SK-N-MC (cell line): ENCODE results near the gene CASP3.
"Not testable (repeated sequence)": the region's sequence is repeated elsewhere in the genome, so short reads cannot be mapped to it uniquely, and the experiment has no call there.

Source experiments
- DNase-seq: peaks from one replicate; pipeline ENCODE4 v3.0.0-alpha.2; 2011; ENCODE audit warnings: low read depth, low spot score
- H3K27ac ChIP-seq: fragments of 200-600 bp; sonication (generic); 2 replicates; pipeline ENCODE4 v1.5.1; 2016; ENCODE audit warnings: mixed run types
- H3K36me3 ChIP-seq: fragments of 200-600 bp; sonication (generic); 2 replicates; pipeline ENCODE4 v1.6.1; 2017; ENCODE audit warnings: antibody characterized with exemption, low read length, mixed read lengths; ENCODE audit not compliant: insufficient read depth
- H3K4me3 ChIP-seq: fragments of 200-600 bp; sonication (generic); 2 replicates; pipeline ENCODE4 v1.5.1; 2016
- H3K9ac ChIP-seq: fragments of 200-600 bp; sonication (generic); 2 replicates; pipeline ENCODE4 v1.8.0; 2017; ENCODE audit warnings: mixed run types, mixed read lengths; ENCODE audit not compliant: insufficient read length
- H3K9me3 ChIP-seq: fragments of 200-600 bp; sonication (generic); 2 replicates; pipeline ENCODE4 v1.6.1; 2017; ENCODE audit warnings: low read depth, mild to moderate bottlenecking, antibody characterized with exemption, low read length, moderate library complexity, mixed read lengths
- EZH2 ChIP-seq: fragments of 200-600 bp; sonication (generic); IDR thresholded peaks from one replicate; pipeline ENCODE4 v1.6.1; 2017; ENCODE audit warnings: antibody characterized with exemption
- FOXP2 ChIP-seq: optimal IDR thresholded peaks from 2 replicates; pipeline ENCODE3; 2011; ENCODE audit warnings: mild to moderate bottlenecking, moderate library complexity; ENCODE audit not compliant: insufficient read depth; ENCODE audit errors: extremely low read length, control extremely low read depth
- POLR2AphosphoS5 ChIP-seq: IDR thresholded peaks from 2 replicates; pipeline ENCODE4 v1.6.1; 2012; ENCODE audit warnings: mild to moderate bottlenecking, low read depth, low read length, borderline replicate concordance

Gene CASP3

GRCh38 chr4:184616633-184617551, 32.4 kb downstream of the CASP3 start:
- no peak overlapping the region for H3K9ac ChIP-seq
- TF ChIP-seq EZH2 (no peak), POLR2AphosphoS5 (no peak), FOXP2 (no peak)
- H3K27ac ChIP-seq: no peak overlapping the region
- DNase-seq: no peak
- H3K9me3 ChIP-seq: no peaks in the 10 kb centered on the region
- no peak overlapping the region for H3K4me3 ChIP-seq
- no peaks in the 10 kb centered on the region for H3K36me3 ChIP-seq

GRCh38 chr4:184616168-184616567, 33.1 kb downstream of the CASP3 start:
- not testable (repeated sequence) for H3K4me3 ChIP-seq, H3K27ac ChIP-seq, DNase-seq, H3K9ac ChIP-seq, H3K9me3 ChIP-seq, H3K36me3 ChIP-seq

GRCh38 chr4:184614509-184614908, 34.7 kb downstream of the CASP3 start:
- Histone ChIP-seq H3K27ac (no peak overlapping the region), H3K9me3 (no peaks in the 10 kb centered on the region), H3K4me3 (no peak overlapping the region), H3K9ac (no peak overlapping the region), H3K36me3 (no peaks in the 10 kb centered on the region)
- no peak for TF ChIP-seq EZH2
- no peak for TF ChIP-seq FOXP2
- no peak for TF ChIP-seq POLR2AphosphoS5
- no peak for DNase-seq

GRCh38 chr4:184613405-184613804, 35.8 kb downstream of the CASP3 start:
- DNase-seq: no peak
- Histone ChIP-seq H3K9ac (no peak overlapping the region), H3K27ac (no peak overlapping the region), H3K9me3 (no peaks in the 10 kb centered on the region), H3K4me3 (no peak overlapping the region), H3K36me3 (no peaks in the 10 kb centered on the region)
- no peak for TF ChIP-seq FOXP2

- DNase-seq: no peak
- Histone ChIP-seq H3K4me3 (no peak overlapping the region), H3K27ac (no peak overlapping the region), H3K9me3 (no peaks in the 10 kb centered on the region), H3K9ac (no peak overlapping the region), H3K36me3 (no peaks in the 10 kb centered on the region)
- no peak for TF ChIP-seq POLR2AphosphoS5
- TF ChIP-seq EZH2: no peak
- no peak for TF ChIP-seq FOXP2
Observed at GRCh38 chr4:184612074-184612473, 37.2 kb downstream of the CASP3 start.

- not testable (repeated sequence) for DNase-seq, H3K36me3 ChIP-seq, H3K9ac ChIP-seq
Observed at GRCh38 chr4:184607429-184607828, 41.8 kb downstream of the CASP3 start.

GRCh38 chr4:184602857-184603256, 46.4 kb downstream of the CASP3 start:
- not testable (repeated sequence) for H3K27ac ChIP-seq, H3K9me3 ChIP-seq, H3K36me3 ChIP-seq, DNase-seq, H3K9ac ChIP-seq, H3K4me3 ChIP-seq

More at GRCh38 chr4:184607429-184607828, 41.8 kb downstream of the CASP3 start:
- H3K4me3 ChIP-seq, H3K9me3 ChIP-seq, H3K27ac ChIP-seq: not testable (repeated sequence)

GRCh38 chr4:184600982-184601381, 48.3 kb downstream of the CASP3 start:
- H3K4me3 ChIP-seq, H3K36me3 ChIP-seq, H3K27ac ChIP-seq, DNase-seq, H3K9ac ChIP-seq, H3K9me3 ChIP-seq: not testable (repeated sequence)

- no peak overlapping the region for H3K4me3 ChIP-seq
- no peak for DNase-seq
- no peaks in the 10 kb centered on the region for H3K9me3 ChIP-seq
- H3K27ac ChIP-seq: no peak overlapping the region
- H3K9ac ChIP-seq: no peak overlapping the region
- H3K36me3 ChIP-seq: no peaks in the 10 kb centered on the region
- no peak for TF ChIP-seq FOXP2
- TF ChIP-seq EZH2: no peak
- TF ChIP-seq POLR2AphosphoS5: no peak
Observed at GRCh38 chr4:184599492-184600135, 49.6 kb downstream of the CASP3 start.
